Right lobe of liver (tissue), 4 donors: Measurements from ENCODE around the gene KIF5C.

Experiments
- POLR2A ChIP-seq: fragments of 450-650 bp; IDR thresholded peaks from one replicate; pipeline ENCODE4 v1.6.1; 2017; ENCODE audit warnings: antibody characterized with exemption, mild to moderate bottlenecking
- TF ChIP-seq, protein P1 (sequence below), 4 donors: fragments of 200-600 bp in 3 of 4; fragments of 450-650 bp in 1 of 4; IDR thresholded peaks; one replicate each; pipeline versions ENCODE4 v1.5.1 to v1.8.0; 2016 to 2022; ENCODE audit warnings: antibody characterized with exemption in 4 of 4, mild to moderate bottlenecking in 2 of 4
- donor health status: DM: no; HTN: no; CAD: no.
- donor health status: DM: no; HTN: no; CAD: no.
- donor health status: DM: no; HTN: yes; CAD: no.

DNA sequence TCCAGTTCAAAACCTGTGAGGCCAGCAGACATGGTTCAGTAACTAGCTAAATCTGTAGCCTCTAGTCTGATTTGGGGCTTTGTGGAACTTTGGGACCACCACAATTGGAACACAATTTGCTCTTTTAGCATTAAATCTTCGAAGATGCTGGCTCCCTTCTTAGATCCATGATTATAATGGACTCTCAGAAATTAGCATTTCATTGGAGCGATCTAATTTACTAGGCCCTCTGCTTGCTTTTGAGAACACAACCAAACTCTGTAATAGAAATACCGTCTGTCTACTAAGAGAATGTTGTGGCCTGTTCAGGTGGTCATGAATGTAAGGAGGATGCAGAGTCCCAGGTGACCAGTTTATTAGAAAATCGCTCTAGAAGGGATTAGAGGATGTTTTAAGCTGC is 93.3 kb downstream of the KIF5C start:
- TF ChIP-seq, protein P1, sequence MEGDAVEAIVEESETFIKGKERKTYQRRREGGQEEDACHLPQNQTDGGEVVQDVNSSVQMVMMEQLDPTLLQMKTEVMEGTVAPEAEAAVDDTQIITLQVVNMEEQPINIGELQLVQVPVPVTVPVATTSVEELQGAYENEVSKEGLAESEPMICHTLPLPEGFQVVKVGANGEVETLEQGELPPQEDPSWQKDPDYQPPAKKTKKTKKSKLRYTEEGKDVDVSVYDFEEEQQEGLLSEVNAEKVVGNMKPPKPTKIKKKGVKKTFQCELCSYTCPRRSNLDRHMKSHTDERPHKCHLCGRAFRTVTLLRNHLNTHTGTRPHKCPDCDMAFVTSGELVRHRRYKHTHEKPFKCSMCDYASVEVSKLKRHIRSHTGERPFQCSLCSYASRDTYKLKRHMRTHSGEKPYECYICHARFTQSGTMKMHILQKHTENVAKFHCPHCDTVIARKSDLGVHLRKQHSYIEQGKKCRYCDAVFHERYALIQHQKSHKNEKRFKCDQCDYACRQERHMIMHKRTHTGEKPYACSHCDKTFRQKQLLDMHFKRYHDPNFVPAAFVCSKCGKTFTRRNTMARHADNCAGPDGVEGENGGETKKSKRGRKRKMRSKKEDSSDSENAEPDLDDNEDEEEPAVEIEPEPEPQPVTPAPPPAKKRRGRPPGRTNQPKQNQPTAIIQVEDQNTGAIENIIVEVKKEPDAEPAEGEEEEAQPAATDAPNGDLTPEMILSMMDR (IDR thresholded peaks at IDR 0.05), result no peak
- no peak for TF ChIP-seq POLR2A
